NT2/D1 (cell line): ENCODE data around the gene PRPF6.
A peak's percentile ranks its signal among the peaks of the same experiment; 100 is the strongest.

ENCODE experiments used
- DNase-seq: peaks from one replicate; pipeline ENCODE4 v3.0.0-alpha.2; 2011; ENCODE audit warnings: low read depth, low spot score
- H3K27me3 ChIP-seq: 2 replicates; pipeline ENCODE4 v1.6.0; 2011; ENCODE audit warnings: mild to moderate bottlenecking; ENCODE audit not compliant: insufficient read length, insufficient read depth
- H3K36me3 ChIP-seq: 2 replicates; pipeline ENCODE4 v1.6.1; 2011; ENCODE audit warnings: mild to moderate bottlenecking, low read length, mixed read lengths; ENCODE audit not compliant: insufficient read depth, insufficient read length
- H3K4me1 ChIP-seq: 2 replicates; pipeline ENCODE4 v1.5.1; 2011; ENCODE audit not compliant: insufficient read depth, insufficient read length
- H3K4me3 ChIP-seq: 2 replicates; pipeline ENCODE4 v1.5.1; 2011; ENCODE audit warnings: low read depth; ENCODE audit not compliant: insufficient read length
- H3K9ac ChIP-seq: 2 replicates; pipeline ENCODE4 v1.6.0; 2011; ENCODE audit warnings: low read depth; ENCODE audit not compliant: insufficient read length
- H3K9me3 ChIP-seq: 2 replicates; pipeline ENCODE4 v1.5.1; 2011; ENCODE audit warnings: mild to moderate bottlenecking, low read length; ENCODE audit not compliant: insufficient read depth
- SUZ12 ChIP-seq: IDR thresholded peaks from 2 replicates; pipeline ENCODE4 v1.6.1; 2011; ENCODE audit not compliant: insufficient read length, insufficient read depth; ENCODE audit errors: extremely low read depth
- YY1 ChIP-seq: IDR thresholded peaks from 2 replicates; pipeline ENCODE4 v1.6.1; 2011; ENCODE audit not compliant: insufficient read length, insufficient read depth
- ZNF274 ChIP-seq: IDR thresholded peaks from 2 replicates; pipeline ENCODE4 v1.6.1; 2011; ENCODE audit warnings: mild to moderate bottlenecking, low read depth, low read length

The PRPF6 gene

DNA sequence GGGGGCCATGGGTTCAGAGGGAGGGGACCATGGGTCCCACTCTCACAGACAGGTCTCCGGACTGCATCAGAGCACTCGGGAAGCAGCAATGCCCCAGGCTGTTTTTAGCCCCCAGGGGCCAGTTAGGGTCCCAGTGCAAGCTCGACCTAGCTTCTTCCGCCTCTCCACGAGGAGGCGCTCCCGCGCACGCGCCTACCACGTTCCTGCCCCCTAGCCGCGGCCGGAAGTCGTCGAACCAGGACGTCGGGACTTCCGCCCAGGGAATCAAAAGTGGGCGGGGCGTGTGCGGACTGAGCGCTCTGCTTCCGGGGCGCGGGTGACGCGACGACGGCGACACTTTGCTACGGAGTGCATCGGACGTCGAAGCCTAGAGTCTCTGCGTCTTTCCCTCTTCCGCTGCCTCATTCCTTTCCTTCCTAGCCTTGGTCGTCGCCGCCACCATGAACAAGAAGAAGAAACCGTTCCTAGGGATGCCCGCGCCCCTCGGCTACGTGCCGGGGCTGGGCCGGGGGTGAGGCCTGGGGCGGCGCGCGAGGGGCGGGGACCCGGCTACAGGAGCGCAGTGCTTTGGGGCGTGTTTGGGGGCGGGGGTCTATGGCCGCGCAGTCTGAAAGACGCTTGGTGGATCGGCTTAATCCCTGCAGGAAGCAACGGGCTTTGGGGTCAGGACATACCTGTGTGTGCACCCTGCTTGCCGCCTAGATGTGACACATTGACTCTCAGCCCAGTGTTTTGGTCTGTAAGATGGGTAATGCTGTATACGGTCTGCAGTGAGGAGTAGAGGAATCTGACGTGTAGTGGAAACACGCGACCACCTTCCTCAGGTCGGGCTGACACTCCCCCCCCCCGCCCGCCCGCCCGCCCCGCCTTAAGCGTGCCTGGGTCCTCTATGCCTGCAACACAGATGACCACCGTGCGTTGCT, at the start of gene PRPF6:
Gene PRPF6 (plus strand): TSS at position 327 of the 923 bp plus-strand sequence. CDS start 114 bp downstream, at position 441.
- Histone ChIP-seq H3K27me3 (peaks cover 34% of the 10 kb centered on the region), H3K36me3 (peaks cover 36% of the 10 kb centered on the region), H3K4me3 (peak within 1 kb of the TSS; percentile 88), H3K4me1 (peaks cover 22% of the 10 kb centered on the region), H3K9ac (peak within 1 kb of the TSS; percentile 91), H3K9me3 (no peaks in the 10 kb centered on the region)
- DNase-seq: peak; percentile 98
- TF ChIP-seq SUZ12: no peak
- no peak for TF ChIP-seq YY1
- no peak for TF ChIP-seq ZNF274

- no peak overlapping the region for H3K4me3 ChIP-seq
- peaks cover 92% of the 10 kb centered on the region for H3K36me3 ChIP-seq
- no peaks in the 10 kb centered on the region for H3K27me3 ChIP-seq
- no peak for DNase-seq
- no peak overlapping the region for H3K9ac ChIP-seq
- no peaks in the 10 kb centered on the region for H3K9me3 ChIP-seq
- TF ChIP-seq ZNF274 (no peak), YY1 (no peak), SUZ12 (no peak)
- H3K4me1 ChIP-seq: no peaks in the 10 kb centered on the region
Measured at GRCh38 chr20:63931735-63932134, 49.2 kb upstream of the PRPF6 start.

DNA sequence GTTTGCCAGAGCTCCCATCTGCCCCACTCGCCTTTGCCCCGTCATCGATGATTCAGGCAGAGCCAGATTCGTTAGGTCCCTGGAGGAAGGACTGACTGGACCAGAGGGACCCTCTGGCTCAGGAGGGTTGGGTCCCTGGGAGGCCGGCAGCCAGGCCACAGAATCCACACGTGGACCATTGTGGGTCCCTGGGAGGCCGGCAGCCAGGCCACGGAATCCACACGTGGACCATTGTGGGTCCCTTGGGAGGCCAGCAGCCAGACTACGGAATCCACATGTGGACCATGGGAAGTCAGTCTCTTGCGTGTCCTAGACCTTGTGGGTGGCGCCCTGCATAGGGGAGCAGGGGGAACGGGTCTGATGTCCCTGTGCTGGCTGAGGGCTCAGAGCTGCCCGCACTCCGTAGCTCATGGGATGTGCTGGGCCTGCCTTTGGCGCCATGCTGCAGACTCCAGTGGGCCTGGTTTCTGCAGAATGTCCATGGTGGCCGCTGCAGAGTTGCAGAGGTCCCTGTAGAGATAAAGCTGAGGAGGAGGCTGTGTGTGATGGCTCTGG, 48.2 kb upstream of the PRPF6 start:
- Histone ChIP-seq H3K27me3 (no peaks in the 10 kb centered on the region), H3K9ac (no peak overlapping the region), H3K36me3 (peaks cover 91% of the 10 kb centered on the region), H3K4me1 (no peaks in the 10 kb centered on the region), H3K9me3 (no peaks in the 10 kb centered on the region), H3K4me3 (no peak overlapping the region)
- no peak for DNase-seq
- TF ChIP-seq YY1: no peak
- no peak for TF ChIP-seq ZNF274

GRCh38 chr20:63933646-63934045, 47.3 kb upstream of the PRPF6 start:
- DNase-seq: no peak
- Histone ChIP-seq H3K36me3 (peaks cover 90% of the 10 kb centered on the region), H3K4me1 (no peaks in the 10 kb centered on the region), H3K4me3 (no peak overlapping the region), H3K27me3 (no peaks in the 10 kb centered on the region), H3K9me3 (no peaks in the 10 kb centered on the region), H3K9ac (no peak overlapping the region)
- TF ChIP-seq YY1 (no peak), SUZ12 (no peak)

GRCh38 chr20:63934271-63935068, 46.5 kb upstream of the PRPF6 start:
- Histone ChIP-seq H3K4me3 (no peak overlapping the region), H3K36me3 (peaks cover 90% of the 10 kb centered on the region), H3K4me1 (no peaks in the 10 kb centered on the region), H3K27me3 (no peaks in the 10 kb centered on the region), H3K9me3 (no peaks in the 10 kb centered on the region), H3K9ac (no peak overlapping the region)
- no peak for TF ChIP-seq ZNF274
- TF ChIP-seq SUZ12: no peak
- no peak for TF ChIP-seq YY1
- DNase-seq: no peak

GRCh38 chr20:63935447-63935846, 45.5 kb upstream of the PRPF6 start:
- Histone ChIP-seq H3K4me1 (peaks cover 3% of the 10 kb centered on the region), H3K36me3 (peaks cover 91% of the 10 kb centered on the region), H3K27me3 (no peaks in the 10 kb centered on the region), H3K9me3 (no peaks in the 10 kb centered on the region), H3K9ac (no peak overlapping the region), H3K4me3 (no peak overlapping the region)
- TF ChIP-seq SUZ12: no peak
- TF ChIP-seq YY1: no peak
- TF ChIP-seq ZNF274: no peak
- DNase-seq: no peak

GRCh38 chr20:63937596-63937995, 43.3 kb upstream of the PRPF6 start:
- no peak overlapping the region for H3K9ac ChIP-seq
- H3K4me3 ChIP-seq: no peak overlapping the region
- no peaks in the 10 kb centered on the region for H3K27me3 ChIP-seq
- H3K4me1 ChIP-seq: peaks cover 10% of the 10 kb centered on the region
- DNase-seq: no peak
- TF ChIP-seq YY1 (no peak), SUZ12 (no peak), ZNF274 (no peak)
- H3K36me3 ChIP-seq: peaks cover 83% of the 10 kb centered on the region
- H3K9me3 ChIP-seq: no peaks in the 10 kb centered on the region
